NOMO-1 treated with dmso at 0.1 percent for 144 hours (cell line): ENCODE results near the gene DCLK3.

Source experiments
- DNase-seq: peaks from one replicate; lab custom pipeline; 2025; ENCODE audit not compliant: unreplicated experiment; lab: John Stamatoyannopoulos, UW

Gene DCLK3

GRCh38 chr3:36771931-36772330, 7.6 kb upstream of the DCLK3 start:
- DNase-seq = no peak

DNA sequence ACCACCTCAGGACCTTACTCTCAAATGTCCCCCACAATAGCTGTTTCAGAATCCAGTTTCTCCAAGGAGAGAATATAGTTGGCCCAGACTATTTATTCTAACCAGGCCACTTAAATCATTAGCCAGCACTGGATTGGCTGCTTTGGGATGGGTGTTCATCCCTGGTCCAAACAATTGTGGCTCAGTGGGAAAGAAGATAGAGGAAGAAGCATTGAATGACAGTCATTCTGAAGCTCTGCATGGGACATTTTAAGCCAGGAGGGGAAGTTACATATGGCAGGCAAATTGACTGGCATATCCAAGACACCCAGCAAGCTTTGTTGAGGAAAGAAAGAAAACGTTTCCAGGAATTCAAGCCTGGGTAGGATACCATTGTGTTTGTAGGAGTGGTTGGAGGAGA, 5.6 kb upstream of the DCLK3 start:
- DNase-seq = no peak

DNA sequence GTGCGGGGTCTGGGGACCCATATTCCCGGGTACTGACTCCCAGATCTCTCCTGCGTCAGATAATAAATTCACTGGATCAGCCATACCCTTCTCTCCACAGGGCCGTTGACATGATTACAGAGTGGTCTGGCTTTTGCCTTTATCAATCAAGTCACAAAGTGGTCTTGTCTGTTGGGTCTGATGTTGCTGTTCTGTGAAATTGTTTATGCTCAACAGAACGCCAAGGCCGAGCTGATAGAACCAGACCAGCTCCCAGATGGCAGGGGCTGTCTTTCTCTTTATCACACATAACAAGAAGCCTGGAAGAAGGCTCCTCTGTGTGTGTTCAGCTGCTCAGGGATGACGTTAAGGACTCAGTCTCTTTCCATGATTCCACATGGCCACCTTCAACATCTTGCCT, 751 bp upstream of the DCLK3 start:
- DNase-seq = no peak

DNA sequence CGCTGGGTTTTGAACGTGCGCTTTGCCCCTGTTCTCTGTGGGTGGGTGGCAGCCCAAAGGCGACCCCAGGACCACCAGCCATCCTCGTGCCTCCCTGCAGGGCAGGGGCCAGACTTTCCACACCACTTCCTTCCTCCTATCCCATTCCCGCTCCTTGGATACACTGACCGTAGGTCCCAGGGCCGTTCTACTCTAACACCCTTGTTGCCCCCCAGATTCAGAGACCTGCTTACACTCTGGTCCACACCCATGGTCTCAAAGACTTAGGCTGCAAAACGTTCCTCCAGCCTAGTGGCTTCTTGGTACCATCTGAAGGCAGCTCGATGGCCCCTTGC, 318 bp upstream of the DCLK3 start:
- DNase-seq = no peak

- DNase-seq = no peak
Observed at GRCh38 chr3:36762918-36763849, 1.2 kb downstream of the DCLK3 start.

GRCh38 chr3:36761779-36762178, 2.6 kb downstream of the DCLK3 start:
- DNase-seq = no peak

GRCh38 chr3:36756269-36756668, 8.1 kb downstream of the DCLK3 start:
- DNase-seq = no peak

GRCh38 chr3:36751326-36751725, 13.0 kb downstream of the DCLK3 start:
- DNase-seq = no peak

- DNase-seq = no peak
Observed at GRCh38 chr3:36750737-36751136, 13.6 kb downstream of the DCLK3 start.

- no peak for DNase-seq
Observed at GRCh38 chr3:36744763-36745162, 19.6 kb downstream of the DCLK3 start.

DNA sequence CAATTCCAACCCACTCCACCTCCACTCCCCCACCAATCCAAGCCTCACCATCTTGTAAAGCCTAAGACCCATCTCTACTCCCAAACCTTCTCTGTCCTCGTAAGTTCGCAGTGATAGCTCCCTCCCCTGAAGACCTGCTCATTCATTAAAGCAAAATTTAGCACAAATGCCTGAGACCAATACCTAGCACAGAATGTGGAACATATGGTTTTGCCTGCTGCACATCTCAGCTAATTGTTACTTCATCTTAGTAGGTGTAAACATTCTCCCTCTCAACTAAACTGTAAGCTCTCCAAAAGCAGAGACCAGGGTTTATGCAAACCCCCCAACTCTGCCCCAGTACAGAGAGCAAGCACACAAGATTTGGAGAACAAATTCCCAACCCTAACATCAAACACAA, 20.5 kb downstream of the DCLK3 start:
- DNase-seq = no peak

GRCh38 chr3:36741285-36741684, 23.1 kb downstream of the DCLK3 start:
- no peak for DNase-seq

GRCh38 chr3:36740787-36741186, 23.6 kb downstream of the DCLK3 start:
- no peak for DNase-seq

- DNase-seq = no peak
Observed at GRCh38 chr3:36738702-36739101, 25.7 kb downstream of the DCLK3 start.

GRCh38 chr3:36736301-36736700, 28.1 kb downstream of the DCLK3 start:
- DNase-seq = no peak

- no peak for DNase-seq
Observed at GRCh38 chr3:36734742-36735141, 29.6 kb downstream of the DCLK3 start.

- no peak for DNase-seq
Observed at GRCh38 chr3:36733723-36734122, 30.6 kb downstream of the DCLK3 start.

GRCh38 chr3:36733162-36733696, 31.1 kb downstream of the DCLK3 start:
- DNase-seq = no peak

DNA sequence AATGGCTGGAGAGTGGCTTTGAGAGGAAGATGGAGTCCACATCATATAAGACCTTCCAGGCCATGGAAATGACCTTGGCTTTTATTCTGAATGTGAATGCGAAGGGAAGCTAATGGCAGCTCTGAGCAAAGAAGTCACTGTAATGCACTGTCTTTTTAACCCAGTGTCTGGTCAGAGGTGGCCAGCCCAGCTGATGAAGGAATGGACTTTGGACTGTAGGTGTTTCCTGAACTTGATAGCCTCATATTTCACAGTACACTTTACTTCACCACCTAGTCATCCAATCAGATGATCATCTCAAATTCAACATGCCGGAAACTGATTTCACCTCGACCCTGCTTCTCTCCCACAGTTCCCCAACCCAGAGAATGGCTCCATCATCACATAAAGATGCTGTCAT, 33.4 kb downstream of the DCLK3 start:
- DNase-seq = no peak

DNA sequence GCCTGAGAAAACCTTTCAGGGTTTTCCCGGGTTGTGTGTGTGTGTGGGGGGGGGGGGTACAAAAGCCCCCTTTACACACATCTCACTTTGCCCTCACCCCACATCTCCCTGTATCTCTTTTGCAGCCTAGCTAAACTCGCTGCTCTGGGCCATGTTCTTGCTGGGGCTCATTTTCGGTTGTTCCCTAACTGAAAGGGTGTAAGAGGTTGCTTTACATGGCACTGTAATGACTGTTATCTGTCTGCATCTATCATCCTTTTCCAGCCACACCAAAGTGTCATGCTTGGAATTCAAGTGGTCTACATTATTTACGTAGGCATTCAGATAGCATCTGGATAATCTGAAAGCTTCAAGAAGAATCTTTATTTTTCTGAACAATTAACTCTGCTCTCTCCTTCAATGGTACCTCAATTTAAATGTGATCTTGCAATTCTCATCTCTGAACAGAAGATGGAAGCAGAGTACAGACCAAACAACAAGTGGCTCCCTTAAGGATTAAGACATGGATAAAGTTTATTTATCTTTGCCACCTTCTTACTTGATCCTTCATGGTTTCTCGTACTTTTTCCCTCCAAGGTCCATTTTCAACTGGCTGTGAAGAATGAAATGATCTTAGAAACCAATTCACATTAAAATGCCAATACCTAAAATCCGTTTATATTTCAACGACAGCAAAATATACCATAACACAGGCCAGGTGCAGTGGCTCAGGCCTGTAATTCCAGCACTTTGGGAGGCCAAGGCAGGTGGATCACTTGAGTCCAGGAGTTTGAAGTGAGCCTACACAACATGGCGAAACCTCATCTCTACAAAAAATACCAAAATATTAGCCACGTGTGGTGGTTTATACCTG, 34.9 kb downstream of the DCLK3 start:
- DNase-seq = no peak

DNA sequence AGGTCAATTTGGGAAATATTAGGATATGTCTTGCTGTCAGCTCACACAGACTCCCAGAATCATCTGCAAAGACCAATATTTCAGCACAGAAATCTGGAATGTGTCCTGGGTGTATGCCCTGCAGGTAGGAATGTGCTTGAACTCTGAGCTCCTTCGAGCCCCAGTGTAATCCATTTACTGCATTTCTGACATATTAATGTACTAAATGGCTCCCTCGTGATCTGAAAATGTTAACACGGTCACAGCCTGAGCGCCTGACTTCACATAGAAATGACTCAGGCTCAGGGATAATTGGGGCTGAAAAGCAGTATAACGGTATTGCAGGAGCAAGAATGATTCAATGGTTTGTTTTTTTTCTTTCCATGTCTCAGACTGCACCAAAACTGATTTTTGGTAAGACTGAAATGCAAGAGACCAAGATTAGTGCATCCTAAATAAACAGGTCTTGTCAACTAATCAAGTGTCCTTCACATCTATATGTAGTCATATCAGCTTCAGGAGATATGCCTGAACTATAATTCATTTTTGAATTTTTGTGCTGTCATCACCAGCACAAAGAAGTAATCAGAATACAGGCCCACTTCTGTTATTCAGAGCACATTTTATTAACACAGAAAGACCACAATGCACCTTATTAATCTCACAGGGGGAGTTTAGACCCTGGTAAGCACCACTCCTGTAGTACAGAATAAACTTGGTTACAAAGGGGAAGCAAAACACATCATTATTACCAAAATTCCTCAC, 49.8 kb downstream of the DCLK3 start:
- no peak for DNase-seq
